ENCODE results near the gene HSDL1.

HSDL1 gene

GRCh38 chr16:84107921-84108320 lies 37.1 kb downstream of the HSDL1 start:
- no peak for DNase-seq (ENCODE audit: low read depth)

GRCh38 chr16:84105948-84106740 lies 38.8 kb downstream of the HSDL1 start:
- no peak for DNase-seq (ENCODE audit: low read depth)

GRCh38 chr16:84105301-84105815 lies 39.6 kb downstream of the HSDL1 start:
- DNase-seq (ENCODE audit: low read depth) = no peak

GRCh38 chr16:84104231-84104630 lies 40.7 kb downstream of the HSDL1 start:
- DNase-seq (ENCODE audit: low read depth) = no peak

GRCh38 chr16:84103678-84104077 lies 41.3 kb downstream of the HSDL1 start:
- no peak for DNase-seq (ENCODE audit: low read depth)

GRCh38 chr16:84098939-84099338 lies 46.0 kb downstream of the HSDL1 start:
- no peak for DNase-seq (ENCODE audit: low read depth)

GRCh38 chr16:84096447-84097005 lies 48.5 kb downstream of the HSDL1 start:
- DNase-seq (ENCODE audit: low read depth) = no peak

GRCh38 chr16:84095466-84095865 lies 49.5 kb downstream of the HSDL1 start:
- no peak for DNase-seq (ENCODE audit: low read depth)

GRCh38 chr16:84093879-84094270 lies 51.1 kb downstream of the HSDL1 start:
- DNase-seq (ENCODE audit: low read depth) = no peak

GRCh38 chr16:84093120-84093878 lies 51.7 kb downstream of the HSDL1 start:
- no peak for DNase-seq (ENCODE audit: low read depth)

GRCh38 chr16:84091460-84091859 lies 53.5 kb downstream of the HSDL1 start:
- DNase-seq (ENCODE audit: low read depth) = no peak

- DNase-seq (ENCODE audit: low read depth) = no peak
Measured at GRCh38 chr16:84090211-84090610, 54.8 kb downstream of the HSDL1 start.

- no peak for DNase-seq (ENCODE audit: low read depth)
Measured at GRCh38 chr16:84088695-84089395, 56.1 kb downstream of the HSDL1 start.

- DNase-seq (ENCODE audit: low read depth) = no peak
Measured at GRCh38 chr16:84087466-84088151, 57.4 kb downstream of the HSDL1 start.

GRCh38 chr16:84087001-84087400 lies 58.0 kb downstream of the HSDL1 start:
- no peak for DNase-seq (ENCODE audit: low read depth)

GRCh38 chr16:84086341-84086740 lies 58.6 kb downstream of the HSDL1 start:
- DNase-seq (ENCODE audit: low read depth) = no peak

GRCh38 chr16:84085773-84086172 lies 59.2 kb downstream of the HSDL1 start:
- DNase-seq (ENCODE audit: low read depth) = no peak

- DNase-seq (ENCODE audit: low read depth) = no peak
Measured at GRCh38 chr16:84085271-84085667, 59.7 kb downstream of the HSDL1 start.

GRCh38 chr16:84084570-84085270 lies 60.3 kb downstream of the HSDL1 start:
- DNase-seq (ENCODE audit: low read depth) = no peak

- no peak for DNase-seq (ENCODE audit: low read depth)
Measured at GRCh38 chr16:84082835-84083569, 62.0 kb downstream of the HSDL1 start.

All from HS-27A (cell line).